Umbilical cord (tissue), 2 donors: Measurements from ENCODE around the gene CDH13. TPM values are rescaled to one million over a fixed set of nuclear protein-coding genes. Genes with fewer than 3 reads are reported as not detected.
A peak's percentile ranks its signal among the peaks of the same experiment; 100 is the strongest.

Source experiments
- DNase-seq: peaks from one replicate; pipeline ENCODE4 v3.0.0-alpha.2; 2015; ENCODE audit warnings: low spot score
- total RNA-seq: library from RNA; depleted of rRNA; stranded (reverse); fragments of >200 nt; gene quantifications from one replicate; pipeline ENCODE4 v1.2.3, GENCODE V29; 2014; ENCODE audit warnings: low replicate concordance; ENCODE audit not compliant: insufficient read depth

CDH13 gene
- total RNA-seq, 1 donor from 2014 or later: 6.7 TPM

DNA sequence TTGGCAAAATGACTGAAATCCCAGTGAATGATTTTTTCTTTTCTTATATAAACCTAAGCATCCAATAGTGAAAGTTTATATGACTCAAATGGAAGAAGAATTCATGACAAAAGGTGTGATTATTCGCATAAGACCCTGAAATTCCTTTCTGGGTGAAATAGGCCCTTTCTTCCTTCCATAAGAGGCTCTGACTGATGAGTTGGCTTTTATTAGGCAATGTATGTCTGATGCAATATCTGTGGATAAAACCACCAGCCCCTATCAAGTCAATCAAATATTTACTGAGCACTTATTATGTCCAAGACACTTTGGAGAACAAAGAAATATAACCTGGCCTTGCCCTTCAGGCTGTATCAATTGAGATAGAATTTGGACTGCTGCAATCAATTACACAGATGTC, 316.6 kb downstream of the CDH13 start:
- no peak for DNase-seq

GRCh38 chr16:82945420-82946101, 318.8 kb downstream of the CDH13 start:
- no peak for DNase-seq

GRCh38 chr16:82947698-82948097, 320.9 kb downstream of the CDH13 start:
- DNase-seq: no peak

GRCh38 chr16:82949016-82949415, 322.2 kb downstream of the CDH13 start:
- no peak for DNase-seq

- DNase-seq: no peak
Measured at GRCh38 chr16:82953517-82953916, 326.7 kb downstream of the CDH13 start.

DNA sequence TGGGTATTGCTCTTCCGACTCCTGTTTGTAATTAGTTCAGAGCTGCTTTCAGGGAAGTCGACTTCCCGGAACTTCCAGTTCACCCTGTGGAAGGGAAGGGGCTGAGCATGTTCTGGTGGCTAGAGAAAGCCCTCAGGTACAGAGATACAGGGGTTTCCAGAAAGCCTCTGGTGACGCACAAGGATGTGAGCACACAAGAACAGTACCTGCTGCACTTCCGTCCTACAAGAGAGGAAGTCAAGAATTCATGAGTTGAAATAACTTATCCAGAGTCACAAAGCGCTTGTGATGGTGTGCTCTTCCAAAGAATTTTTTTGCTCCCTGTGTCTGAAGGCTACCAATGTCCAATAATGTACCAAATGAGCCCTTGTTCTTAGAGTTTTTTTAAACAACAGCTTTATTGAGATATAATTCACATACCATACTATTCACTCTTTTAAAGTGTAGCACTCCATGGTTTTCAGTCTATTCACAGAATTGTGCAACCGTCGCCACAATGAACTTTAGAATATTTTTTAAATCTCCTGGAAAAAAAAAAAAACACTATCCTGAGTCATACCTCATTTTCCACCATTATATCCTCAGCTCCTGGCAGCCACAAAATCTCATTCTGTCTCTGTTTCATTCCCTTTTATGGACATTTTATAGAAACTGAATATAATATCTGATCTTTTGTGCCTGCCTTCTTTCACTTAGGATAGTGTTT, 327.6 kb downstream of the CDH13 start:
- DNase-seq: no peak

DNA sequence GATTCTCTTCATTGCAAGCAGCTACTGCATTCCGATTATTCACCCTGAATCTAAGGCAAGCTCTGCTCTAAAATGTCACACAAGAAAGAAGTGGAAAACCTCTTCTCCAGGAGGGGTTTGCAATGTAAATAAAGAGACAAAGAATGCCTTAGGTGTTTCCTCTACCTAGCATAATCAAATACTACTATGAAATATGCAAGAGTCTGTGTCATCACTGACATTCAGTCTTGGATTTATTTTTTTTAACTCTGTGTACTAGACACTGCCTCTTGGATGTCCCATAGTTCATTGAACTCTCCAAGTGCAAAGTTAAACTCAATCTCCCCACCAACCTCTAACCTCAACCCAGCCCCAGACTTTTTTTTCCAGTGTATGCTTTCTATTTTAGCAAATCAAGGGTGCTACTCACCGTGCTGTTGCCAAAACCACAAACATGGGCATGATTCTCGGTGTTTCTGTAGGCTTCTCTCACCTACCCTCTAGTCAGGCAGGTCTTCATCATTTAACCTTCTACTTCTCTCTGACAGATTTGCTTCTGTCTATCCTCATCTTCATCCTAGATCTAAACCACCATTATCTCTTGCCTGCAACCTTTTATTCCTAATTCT, 329.1 kb downstream of the CDH13 start:
- no peak for DNase-seq

GRCh38 chr16:82957212-82957611, 330.4 kb downstream of the CDH13 start:
- DNase-seq: no peak

DNA sequence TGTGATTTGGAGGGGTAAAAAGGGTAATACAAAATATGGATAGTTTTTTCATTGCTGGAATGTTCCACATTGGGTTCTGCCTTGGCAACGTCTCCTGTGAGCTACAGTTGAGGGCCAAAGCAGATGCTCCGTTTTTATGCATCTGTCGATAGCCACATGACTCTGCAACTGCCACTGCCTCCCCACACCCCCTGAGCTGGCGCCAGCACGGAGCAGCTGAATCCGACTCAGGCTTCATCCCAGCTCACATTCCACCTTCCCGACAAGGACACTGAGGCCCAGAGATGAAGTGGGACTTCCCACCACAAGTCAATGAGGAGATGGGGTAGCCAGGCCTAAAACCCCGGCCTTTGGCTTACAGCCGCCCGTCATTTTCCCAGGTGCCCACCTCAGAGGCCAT, 334.1 kb downstream of the CDH13 start:
- DNase-seq: no peak

GRCh38 chr16:82963653-82964052, 336.9 kb downstream of the CDH13 start:
- DNase-seq: no peak

- no peak for DNase-seq
Measured at GRCh38 chr16:82965808-82966207, 339.0 kb downstream of the CDH13 start.

DNA sequence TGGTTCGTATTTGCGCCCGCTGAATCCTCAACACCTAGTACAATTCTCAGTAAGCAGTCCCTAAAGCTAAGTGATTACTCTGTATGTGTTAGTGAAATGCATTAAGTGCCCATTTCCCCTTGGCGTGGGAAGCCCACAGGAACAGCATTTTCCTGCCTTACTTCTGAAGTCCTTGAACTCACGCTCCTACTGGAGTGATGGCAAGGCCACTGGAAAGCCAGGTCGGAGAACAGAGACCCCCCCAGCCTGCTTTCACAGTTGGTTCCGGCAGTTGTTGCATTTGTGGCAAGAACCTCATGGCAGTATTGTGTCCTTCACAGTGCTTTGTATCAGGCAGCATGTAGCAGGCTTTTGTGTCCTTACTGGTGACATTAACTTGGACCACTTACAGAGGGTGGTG, 340.7 kb downstream of the CDH13 start:
- DNase-seq: no peak

- no peak for DNase-seq
Measured at GRCh38 chr16:82971126-82971525, 344.4 kb downstream of the CDH13 start.

- no peak for DNase-seq
Measured at GRCh38 chr16:82972331-82972919, 345.7 kb downstream of the CDH13 start.

- DNase-seq: no peak
Measured at GRCh38 chr16:82979406-82980111, 352.8 kb downstream of the CDH13 start.

GRCh38 chr16:82980810-82981209, 354.0 kb downstream of the CDH13 start:
- DNase-seq: no peak

DNA sequence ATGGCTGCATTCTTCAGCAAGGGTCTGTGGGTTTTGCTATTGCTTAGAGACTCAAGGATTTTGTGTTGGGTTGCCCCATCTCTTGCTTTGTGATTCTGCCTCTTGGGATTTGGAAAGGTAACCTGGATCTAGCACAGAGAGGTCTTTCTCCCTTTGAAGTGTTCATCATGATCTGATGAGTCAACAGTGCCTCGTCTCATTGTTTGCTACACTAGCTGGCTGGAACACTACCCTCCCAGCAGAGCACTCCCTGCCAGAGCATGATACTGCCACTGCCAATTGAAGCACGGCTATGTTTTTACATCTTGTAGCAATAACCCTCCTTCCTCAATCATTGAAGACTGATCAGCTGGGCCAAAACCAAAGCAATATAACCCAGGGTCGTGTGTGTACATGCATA, 361.0 kb downstream of the CDH13 start:
- DNase-seq: no peak

DNA sequence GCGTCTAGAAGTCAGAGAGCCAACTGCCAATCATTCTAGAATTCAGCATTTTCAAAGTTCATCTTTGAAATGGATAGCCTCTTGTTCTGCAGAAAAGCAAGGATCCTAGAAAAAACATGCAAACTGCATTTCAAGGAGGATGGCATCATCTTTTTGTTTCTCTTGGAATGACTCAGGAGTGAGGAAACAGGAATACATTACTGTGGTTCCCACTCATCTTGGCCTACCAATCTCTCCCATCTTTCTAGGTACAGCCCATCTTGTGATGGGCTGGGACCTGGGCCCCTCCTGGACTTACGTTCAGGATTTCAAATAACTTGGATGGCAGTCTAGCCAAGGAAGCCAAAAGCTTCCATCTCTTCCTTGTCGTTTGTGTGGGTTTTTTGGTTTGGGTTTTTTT, 363.4 kb downstream of the CDH13 start:
- no peak for DNase-seq

- DNase-seq: no peak
Measured at GRCh38 chr16:82991410-82991809, 364.6 kb downstream of the CDH13 start.

DNA sequence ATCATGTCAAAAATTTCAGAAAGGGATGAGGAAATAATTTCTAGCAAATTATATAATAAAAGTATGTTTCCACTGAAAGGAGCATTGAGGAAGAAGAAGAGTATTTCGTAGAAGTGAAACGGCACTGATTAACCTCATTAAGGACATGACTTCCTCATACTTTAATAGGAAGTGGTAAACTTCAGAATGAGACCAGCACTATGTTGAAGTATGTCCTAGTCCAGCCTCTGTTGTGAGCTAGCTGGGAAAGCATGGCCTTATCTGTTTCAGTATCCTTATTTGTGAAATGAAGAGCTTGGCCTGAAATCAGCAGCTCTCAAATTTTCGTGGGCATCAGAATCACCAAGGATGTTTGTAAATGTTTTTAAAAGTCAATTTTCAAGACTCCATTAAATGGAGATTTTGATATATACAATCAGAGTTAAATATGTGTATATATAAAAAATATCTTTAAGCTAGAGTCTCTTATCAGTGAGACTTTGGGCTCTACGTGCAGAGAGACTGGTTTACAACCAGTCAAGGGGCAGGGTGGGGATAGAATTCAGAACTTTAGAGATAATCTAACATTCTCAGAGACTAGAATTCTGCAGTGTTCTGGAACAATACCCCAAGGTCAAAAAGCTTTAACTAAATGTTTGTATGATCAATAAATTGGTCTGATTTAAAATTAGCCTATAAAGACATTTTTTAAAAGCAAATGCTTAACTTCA, 365.4 kb downstream of the CDH13 start:
- DNase-seq: peak; percentile 2

DNA sequence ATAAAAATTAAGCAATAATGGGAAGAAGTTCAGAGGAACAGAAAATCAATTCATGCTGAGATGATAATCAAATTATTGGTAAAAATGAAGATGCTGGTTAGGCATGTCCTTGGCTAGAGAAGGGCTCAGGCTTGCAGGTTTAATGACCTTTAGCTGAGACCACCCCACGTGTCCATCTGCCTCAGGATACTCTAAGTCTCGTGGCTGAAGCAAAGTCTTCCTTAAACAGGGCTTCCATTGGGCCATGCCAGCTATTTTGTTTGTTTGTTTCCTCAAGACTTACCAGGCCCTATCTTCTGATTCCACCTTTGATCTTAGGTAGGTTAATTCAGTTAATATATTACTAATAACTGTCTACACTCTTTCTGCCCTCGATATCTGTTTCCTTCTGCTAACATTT, 366.0 kb downstream of the CDH13 start:
- DNase-seq: no peak
